Astrocyte (in vitro differentiated cells and primary cell): ENCODE measurements around the gene FAM43B. TPM values are rescaled to one million over a fixed set of nuclear protein-coding genes. Genes with fewer than 3 reads are reported as not detected.

ENCODE experiments used
- DNase-seq: peaks from one replicate; pipeline ENCODE4 v3.0.0-alpha.2; 2010; ENCODE audit warnings: low read depth
- FAIRE-seq: peaks from 2 replicates; lab custom pipeline; 2011; peaks lifted over from hg19 to GRCh38; lab: Jason Lieb, UNC
- H2AFZ ChIP-seq: 2 replicates; pipeline ENCODE4 v1.6.0; 2012; ENCODE audit warnings: low read depth, low read length, inconsistent platforms
- H3K27ac ChIP-seq: 2 replicates; pipeline ENCODE4 v1.5.1; 2011; ENCODE audit warnings: low read depth, low read length, inconsistent platforms
- H3K27me3 ChIP-seq: 2 replicates; pipeline ENCODE4 v1.6.0; 2011; ENCODE audit warnings: low read length, inconsistent platforms; ENCODE audit not compliant: insufficient read depth
- H3K36me3 ChIP-seq: 2 replicates; pipeline ENCODE4 v1.5.1; 2011; ENCODE audit warnings: low read length, inconsistent platforms; ENCODE audit not compliant: insufficient read depth
- H3K4me1 ChIP-seq: 2 replicates; pipeline ENCODE4 v1.5.1; 2011; ENCODE audit warnings: low read length, inconsistent platforms; ENCODE audit not compliant: insufficient read depth
- H3K4me2 ChIP-seq: 2 replicates; pipeline ENCODE4 v1.6.0; 2012; ENCODE audit warnings: low read length, inconsistent platforms
- H3K4me3 ChIP-seq: 2 replicates; pipeline ENCODE4 v1.5.1; 2011; ENCODE audit warnings: low read depth, mild to moderate bottlenecking, low read length, inconsistent platforms; ENCODE audit not compliant: insufficient read depth
- H3K79me2 ChIP-seq: 2 replicates; pipeline ENCODE4 v1.6.0; 2012; ENCODE audit warnings: mild to moderate bottlenecking, low read length, inconsistent platforms; ENCODE audit not compliant: insufficient read depth
- H3K9ac ChIP-seq: 2 replicates; pipeline ENCODE4 v1.6.0; 2012; ENCODE audit warnings: mild to moderate bottlenecking, low read length, inconsistent platforms
- H3K9me3 ChIP-seq: 2 replicates; pipeline ENCODE4 v1.5.1; 2012; ENCODE audit warnings: low read depth, mild to moderate bottlenecking, low read length, inconsistent platforms; ENCODE audit not compliant: insufficient read depth
- H4K20me1 ChIP-seq: 2 replicates; pipeline ENCODE4 v1.6.0; 2012; ENCODE audit warnings: low read length, inconsistent platforms; ENCODE audit not compliant: insufficient read depth
- H3K27ac Mint-ChIP-seq: one replicate; pipeline ENCODE4 v1.8.0; 2021; ENCODE audit warnings: mild to moderate bottlenecking, mixed read lengths; ENCODE audit not compliant: unreplicated experiment
- H3K27me3 Mint-ChIP-seq: one replicate; pipeline ENCODE4 v1.8.0; 2021; ENCODE audit warnings: low read depth, mixed read lengths; ENCODE audit not compliant: unreplicated experiment
- H3K36me3 Mint-ChIP-seq: one replicate; pipeline ENCODE4 v1.8.0; 2021; ENCODE audit warnings: low read depth, mixed read lengths; ENCODE audit not compliant: unreplicated experiment
- H3K4me1 Mint-ChIP-seq: one replicate; pipeline ENCODE4 v1.8.0; 2021; ENCODE audit warnings: low read depth, mixed read lengths; ENCODE audit not compliant: unreplicated experiment
- H3K4me3 Mint-ChIP-seq: one replicate; pipeline ENCODE4 v1.8.0; 2021; ENCODE audit warnings: mild to moderate bottlenecking, moderate library complexity, mixed read lengths; ENCODE audit not compliant: unreplicated experiment
- H3K9me3 Mint-ChIP-seq: one replicate; pipeline ENCODE4 v1.8.0; 2021; ENCODE audit warnings: mild to moderate bottlenecking, mixed read lengths; ENCODE audit not compliant: unreplicated experiment
- EZH2 ChIP-seq: IDR thresholded peaks from 2 replicates; pipeline ENCODE4 v1.6.1; 2012; ENCODE audit warnings: mild to moderate bottlenecking, low read length, inconsistent platforms; ENCODE audit not compliant: insufficient read depth
- total RNA-seq: library from RNA; stranded (reverse); gene quantifications from 2 replicates; pipeline ENCODE4 v1.2.1, GENCODE V29; 2021
- TF ChIP-seq, protein P1 (sequence below): IDR thresholded peaks from 2 replicates; pipeline ENCODE4 v1.5.1; 2011; ENCODE audit warnings: low read depth, mild to moderate bottlenecking, inconsistent platforms, low read length, moderate library complexity; ENCODE audit not compliant: insufficient read depth

Gene FAM43B
- total RNA-seq, 1 donor from 2014 or later = 0.27 TPM

GRCh38 chr1:20571427-20571826, 19.1 kb downstream of the FAM43B start:
- Histone ChIP-seq H3K9me3 (peaks cover 5% of the 10 kb centered on the region), H2AFZ (no peak overlapping the region), H3K9ac (no peak overlapping the region), H3K27ac (no peak overlapping the region), H3K4me1 (no peaks in the 10 kb centered on the region), H3K4me3 (no peak overlapping the region), H3K36me3 (no peaks in the 10 kb centered on the region), H3K79me2 (no peaks in the 10 kb centered on the region), H3K27me3 (peaks cover 21% of the 10 kb centered on the region), H4K20me1 (no peaks in the 10 kb centered on the region), H3K4me2 (no peak overlapping the region)
- peaks cover 45% of the 10 kb centered on the region for H3K27me3 Mint-ChIP-seq
- H3K27ac Mint-ChIP-seq = no peak overlapping the region
- no peaks in the 10 kb centered on the region for H3K9me3 Mint-ChIP-seq
- no peak for DNase-seq
- no peaks in the 10 kb centered on the region for H3K36me3 Mint-ChIP-seq
- no peak overlapping the region for H3K4me3 Mint-ChIP-seq
- FAIRE-seq = no peak
- H3K4me1 Mint-ChIP-seq = no peaks in the 10 kb centered on the region
- TF ChIP-seq EZH2 = no peak
- TF ChIP-seq, protein P1, sequence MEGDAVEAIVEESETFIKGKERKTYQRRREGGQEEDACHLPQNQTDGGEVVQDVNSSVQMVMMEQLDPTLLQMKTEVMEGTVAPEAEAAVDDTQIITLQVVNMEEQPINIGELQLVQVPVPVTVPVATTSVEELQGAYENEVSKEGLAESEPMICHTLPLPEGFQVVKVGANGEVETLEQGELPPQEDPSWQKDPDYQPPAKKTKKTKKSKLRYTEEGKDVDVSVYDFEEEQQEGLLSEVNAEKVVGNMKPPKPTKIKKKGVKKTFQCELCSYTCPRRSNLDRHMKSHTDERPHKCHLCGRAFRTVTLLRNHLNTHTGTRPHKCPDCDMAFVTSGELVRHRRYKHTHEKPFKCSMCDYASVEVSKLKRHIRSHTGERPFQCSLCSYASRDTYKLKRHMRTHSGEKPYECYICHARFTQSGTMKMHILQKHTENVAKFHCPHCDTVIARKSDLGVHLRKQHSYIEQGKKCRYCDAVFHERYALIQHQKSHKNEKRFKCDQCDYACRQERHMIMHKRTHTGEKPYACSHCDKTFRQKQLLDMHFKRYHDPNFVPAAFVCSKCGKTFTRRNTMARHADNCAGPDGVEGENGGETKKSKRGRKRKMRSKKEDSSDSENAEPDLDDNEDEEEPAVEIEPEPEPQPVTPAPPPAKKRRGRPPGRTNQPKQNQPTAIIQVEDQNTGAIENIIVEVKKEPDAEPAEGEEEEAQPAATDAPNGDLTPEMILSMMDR = no peak

GRCh38 chr1:20573987-20574386, 21.6 kb downstream of the FAM43B start:
- H3K27me3 ChIP-seq = peaks cover 21% of the 10 kb centered on the region
- no peak for DNase-seq
- Mint-ChIP-seq H3K27ac (no peak overlapping the region), H3K4me3 (no peak overlapping the region), H3K4me1 (no peaks in the 10 kb centered on the region), H3K36me3 (no peaks in the 10 kb centered on the region), H3K27me3 (peaks cover 41% of the 10 kb centered on the region), H3K9me3 (no peaks in the 10 kb centered on the region)
- no peak for FAIRE-seq
- no peak overlapping the region for H3K4me2 ChIP-seq
- H3K4me3 ChIP-seq = no peak overlapping the region
- no peak overlapping the region for H2AFZ ChIP-seq
- peaks cover 5% of the 10 kb centered on the region for H3K4me1 ChIP-seq
- no peaks in the 10 kb centered on the region for H3K79me2 ChIP-seq
- H3K9ac ChIP-seq = no peak overlapping the region
- H3K9me3 ChIP-seq = peaks cover 5% of the 10 kb centered on the region
- TF ChIP-seq, protein P1 = no peak
- TF ChIP-seq EZH2 = no peak
- no peaks in the 10 kb centered on the region for H4K20me1 ChIP-seq
- no peak overlapping the region for H3K27ac ChIP-seq
- H3K36me3 ChIP-seq = no peaks in the 10 kb centered on the region

- no peak for TF ChIP-seq EZH2
- TF ChIP-seq, protein P1 = peak; percentile 62
- Histone ChIP-seq H3K4me1 (peaks cover 5% of the 10 kb centered on the region), H3K36me3 (no peaks in the 10 kb centered on the region), H3K4me2 (no peak overlapping the region), H2AFZ (no peak overlapping the region), H3K27ac (no peak overlapping the region), H3K9ac (no peak overlapping the region), H3K4me3 (no peak overlapping the region), H3K79me2 (no peaks in the 10 kb centered on the region), H3K9me3 (peaks cover 5% of the 10 kb centered on the region), H4K20me1 (no peaks in the 10 kb centered on the region), H3K27me3 (peaks cover 21% of the 10 kb centered on the region)
- H3K27me3 Mint-ChIP-seq = peaks cover 32% of the 10 kb centered on the region
- DNase-seq (no peak), FAIRE-seq (no peak)
- H3K4me3 Mint-ChIP-seq = no peak overlapping the region
- no peaks in the 10 kb centered on the region for H3K36me3 Mint-ChIP-seq
- no peaks in the 10 kb centered on the region for H3K4me1 Mint-ChIP-seq
- H3K9me3 Mint-ChIP-seq = no peaks in the 10 kb centered on the region
- no peak overlapping the region for H3K27ac Mint-ChIP-seq
Measured at GRCh38 chr1:20574686-20575540, 22.5 kb downstream of the FAM43B start.
